ENCODE measurements around the gene TLE4. TPM values are rescaled to one million over a fixed set of nuclear protein-coding genes. Genes with fewer than 3 reads are reported as not detected.

The TLE4 gene
- total RNA-seq, 3 donors from 2014 or later = 25.0 to 47.0 (median 35.1) TPM

DNA sequence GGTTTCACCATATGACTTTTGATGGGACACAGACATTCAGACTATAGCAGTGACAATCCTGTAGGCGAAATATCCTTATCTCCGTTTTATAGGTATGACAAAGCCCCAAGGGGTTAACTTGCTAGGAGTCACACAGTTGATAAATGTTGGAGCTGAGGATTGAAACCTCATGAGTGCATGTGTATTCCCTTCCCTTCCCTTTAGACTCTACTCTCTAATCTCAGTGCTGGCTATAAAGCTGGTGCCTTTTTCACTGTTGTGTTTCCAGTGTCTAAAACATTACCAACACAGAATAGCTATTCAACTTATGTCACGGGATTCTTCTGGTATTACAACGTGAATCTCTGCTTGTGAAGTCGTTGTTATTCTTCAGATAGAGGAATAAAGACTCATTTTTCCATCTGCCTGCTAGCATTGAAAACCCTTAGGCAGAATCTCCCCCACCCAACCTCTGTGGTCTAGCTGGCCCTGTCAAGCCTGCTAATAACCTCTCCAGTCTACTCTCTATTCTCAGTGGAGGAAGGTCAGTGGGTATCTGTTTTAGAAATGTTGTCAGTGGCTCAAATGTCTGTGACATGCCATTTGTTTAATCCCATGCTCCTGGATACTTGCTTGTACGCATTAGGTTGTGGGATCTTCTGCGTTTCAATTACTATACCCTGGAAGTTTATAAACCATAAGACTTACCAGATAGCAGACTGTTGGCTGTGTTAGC is 121.2 kb downstream of the TLE4 start:
- no peaks in the 10 kb centered on the region for H3K9me3 ChIP-seq
- H3K4me1 ChIP-seq = peaks cover 0 to 8% of the 10 kb centered on the region in 2 donors
- intact Hi-C loops (cut with DNase I; ENCODE audit: low total_unique reads) = no loop called here
- TF ChIP-seq POLR2AphosphoS5 (IDR thresholded peaks at IDR 0.05) = no peak
- no peak for TF ChIP-seq POLR2A (IDR thresholded peaks at IDR 0.05)
- TF ChIP-seq, protein P1, sequence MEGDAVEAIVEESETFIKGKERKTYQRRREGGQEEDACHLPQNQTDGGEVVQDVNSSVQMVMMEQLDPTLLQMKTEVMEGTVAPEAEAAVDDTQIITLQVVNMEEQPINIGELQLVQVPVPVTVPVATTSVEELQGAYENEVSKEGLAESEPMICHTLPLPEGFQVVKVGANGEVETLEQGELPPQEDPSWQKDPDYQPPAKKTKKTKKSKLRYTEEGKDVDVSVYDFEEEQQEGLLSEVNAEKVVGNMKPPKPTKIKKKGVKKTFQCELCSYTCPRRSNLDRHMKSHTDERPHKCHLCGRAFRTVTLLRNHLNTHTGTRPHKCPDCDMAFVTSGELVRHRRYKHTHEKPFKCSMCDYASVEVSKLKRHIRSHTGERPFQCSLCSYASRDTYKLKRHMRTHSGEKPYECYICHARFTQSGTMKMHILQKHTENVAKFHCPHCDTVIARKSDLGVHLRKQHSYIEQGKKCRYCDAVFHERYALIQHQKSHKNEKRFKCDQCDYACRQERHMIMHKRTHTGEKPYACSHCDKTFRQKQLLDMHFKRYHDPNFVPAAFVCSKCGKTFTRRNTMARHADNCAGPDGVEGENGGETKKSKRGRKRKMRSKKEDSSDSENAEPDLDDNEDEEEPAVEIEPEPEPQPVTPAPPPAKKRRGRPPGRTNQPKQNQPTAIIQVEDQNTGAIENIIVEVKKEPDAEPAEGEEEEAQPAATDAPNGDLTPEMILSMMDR (IDR thresholded peaks at IDR 0.05) = no peak
- H3K27me3 ChIP-seq = no peaks in the 10 kb centered on the region
- no peak overlapping the region for H3K27ac ChIP-seq
- H3K4me3 ChIP-seq = no peak overlapping the region
- DNase-seq (ENCODE audit: low spot score in 2 of 2) = no peak
- H3K36me3 ChIP-seq = no peaks in the 10 kb centered on the region

DNA sequence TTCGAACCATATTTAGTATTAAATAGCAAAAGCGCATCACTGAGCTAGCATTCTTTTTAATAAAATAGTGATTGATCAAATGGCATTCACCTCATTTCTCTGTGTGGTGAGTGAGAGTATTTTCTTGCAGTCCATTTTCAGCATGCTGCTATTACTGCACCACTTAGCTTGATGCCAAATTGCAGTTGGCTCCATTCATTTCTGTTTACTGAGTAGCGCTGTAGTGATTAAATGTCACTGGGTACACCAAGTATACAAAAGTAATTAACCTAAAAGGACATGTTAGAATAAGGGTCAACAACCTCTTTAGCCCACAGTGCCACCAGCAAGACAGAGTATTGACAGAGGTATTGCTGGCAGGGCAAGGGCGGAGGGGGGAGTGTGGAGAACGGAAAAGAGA is 122.0 kb downstream of the TLE4 start:
- DNase-seq (ENCODE audit: low spot score in 2 of 2) = no peak
- no peak for TF ChIP-seq POLR2A (IDR thresholded peaks at IDR 0.05)
- TF ChIP-seq, protein P1 (IDR thresholded peaks at IDR 0.05) = no peak
- no peak for TF ChIP-seq POLR2AphosphoS5 (IDR thresholded peaks at IDR 0.05)
- intact Hi-C loops (cut with DNase I; ENCODE audit: low total_unique reads) = no loop called here
- Histone ChIP-seq H3K27me3 (no peaks in the 10 kb centered on the region), H3K9me3 (no peaks in the 10 kb centered on the region), H3K4me3 (no peak overlapping the region), H3K27ac (no peak overlapping the region), H3K4me1 (peaks cover 0 to 8% of the 10 kb centered on the region in 2 donors), H3K36me3 (no peaks in the 10 kb centered on the region)

DNA sequence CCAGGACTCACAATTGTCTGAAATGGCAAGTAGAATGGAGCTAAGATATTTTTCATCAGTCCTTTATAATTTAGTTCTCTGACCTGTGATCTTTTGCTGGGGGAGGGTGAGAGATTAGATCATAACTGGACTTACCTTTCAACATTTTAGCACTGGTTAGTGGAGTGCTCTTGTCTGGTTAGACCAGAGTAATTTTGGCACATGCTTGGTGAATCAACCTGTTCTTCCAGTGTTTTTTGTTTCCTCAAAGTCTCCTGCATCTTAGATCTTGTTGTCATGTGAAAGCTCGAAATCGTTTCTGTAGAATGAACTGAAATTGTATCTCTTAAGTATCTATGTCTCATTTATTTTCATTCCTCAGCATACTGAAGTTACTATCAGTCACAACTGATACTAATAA is 122.4 kb downstream of the TLE4 start:
- intact Hi-C loops (cut with DNase I; ENCODE audit: low total_unique reads) = no loop called here
- Histone ChIP-seq H3K36me3 (no peaks in the 10 kb centered on the region), H3K4me1 (peaks cover 0 to 8% of the 10 kb centered on the region in 2 donors), H3K9me3 (no peaks in the 10 kb centered on the region), H3K4me3 (no peak overlapping the region), H3K27me3 (no peaks in the 10 kb centered on the region), H3K27ac (no peak overlapping the region)
- TF ChIP-seq, protein P1 (IDR thresholded peaks at IDR 0.05) = no peak
- no peak for TF ChIP-seq POLR2AphosphoS5 (IDR thresholded peaks at IDR 0.05)
- TF ChIP-seq POLR2A (IDR thresholded peaks at IDR 0.05) = no peak
- no peak for DNase-seq (ENCODE audit: low spot score in 2 of 2)

DNA sequence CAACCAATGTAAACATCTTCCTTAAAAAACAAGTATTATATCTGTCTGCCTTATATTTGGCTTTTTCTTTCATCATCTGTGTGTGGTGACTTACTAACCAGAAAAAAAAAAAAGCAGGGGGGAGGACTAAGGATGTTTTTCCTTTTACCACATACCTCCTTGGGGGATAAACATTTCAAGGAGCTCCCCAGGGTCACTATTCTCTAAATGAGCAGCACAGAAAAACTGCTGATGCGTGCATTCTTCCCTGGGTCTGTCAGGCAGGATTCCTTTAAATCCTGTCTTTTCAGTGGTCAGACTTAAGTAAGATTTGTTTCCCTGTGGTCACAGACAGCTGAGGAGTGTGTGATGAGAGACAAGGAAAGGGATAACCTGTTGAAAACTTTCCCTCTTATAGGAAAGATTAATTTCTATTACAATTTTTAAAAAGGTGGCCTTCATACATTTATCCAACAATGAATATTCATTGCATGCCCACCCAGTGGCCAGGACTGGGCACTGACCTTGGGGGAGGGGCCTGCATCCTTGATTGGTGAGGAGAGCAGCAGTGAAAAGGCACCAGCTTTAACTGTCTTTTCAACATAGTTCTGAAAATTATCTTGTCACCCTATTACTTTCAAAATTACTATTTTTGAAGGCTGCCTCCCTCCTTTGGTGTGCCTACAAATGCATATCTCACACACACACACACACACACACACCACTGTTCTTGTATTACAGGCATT is 123.1 kb downstream of the TLE4 start:
- peaks cover 0 to 8% of the 10 kb centered on the region in 2 donors for H3K4me1 ChIP-seq
- no peaks in the 10 kb centered on the region for H3K9me3 ChIP-seq
- TF ChIP-seq POLR2A (IDR thresholded peaks at IDR 0.05) = no peak
- TF ChIP-seq, protein P1 (IDR thresholded peaks at IDR 0.05) = no peak
- no peak for TF ChIP-seq POLR2AphosphoS5 (IDR thresholded peaks at IDR 0.05)
- no peak overlapping the region for H3K27ac ChIP-seq
- intact Hi-C loops (cut with DNase I; ENCODE audit: low total_unique reads) = no loop called here
- no peaks in the 10 kb centered on the region for H3K27me3 ChIP-seq
- no peak for DNase-seq (ENCODE audit: low spot score in 2 of 2)
- no peak overlapping the region for H3K4me3 ChIP-seq
- no peaks in the 10 kb centered on the region for H3K36me3 ChIP-seq

DNA sequence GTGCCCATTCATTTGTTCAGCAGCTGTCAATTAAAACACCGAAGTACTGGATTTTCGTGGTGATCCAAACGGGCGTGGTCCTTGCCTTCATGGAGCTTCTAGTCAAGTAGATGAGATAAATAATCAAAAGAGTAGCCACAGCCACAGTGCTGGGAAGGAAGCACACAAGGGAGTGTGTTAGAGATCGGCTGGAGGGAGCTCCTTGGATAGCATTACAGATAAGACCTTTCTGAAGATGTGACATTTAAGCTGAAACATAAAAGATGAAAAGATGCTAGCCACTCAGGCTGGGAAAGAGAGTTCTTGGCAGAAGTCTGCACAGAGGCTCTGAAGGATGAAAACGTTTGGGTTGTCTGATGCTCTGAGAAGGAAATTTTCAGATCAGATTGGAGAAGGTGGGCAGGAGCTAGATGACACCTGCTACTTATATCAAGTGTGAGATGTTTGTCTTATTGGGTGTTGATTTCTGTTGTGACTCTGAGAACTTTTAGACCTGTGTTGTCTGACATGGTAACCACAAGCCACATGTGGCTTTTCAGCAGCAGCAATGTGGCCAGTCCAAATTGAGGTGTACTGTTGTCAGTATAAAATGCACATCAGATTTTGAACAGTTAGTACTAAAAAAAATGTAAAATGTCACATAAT is 123.9 kb downstream of the TLE4 start:
- DNase-seq (ENCODE audit: low spot score in 2 of 2) = no peak
- H3K27me3 ChIP-seq = no peaks in the 10 kb centered on the region
- intact Hi-C loops (cut with DNase I; ENCODE audit: low total_unique reads) = no loop called here

More for the DNA sequence above, 123.9 kb downstream of the TLE4 start:
- H3K9me3 ChIP-seq = no peaks in the 10 kb centered on the region
- H3K4me1 ChIP-seq = peaks cover 0 to 8% of the 10 kb centered on the region in 2 donors
- no peaks in the 10 kb centered on the region for H3K36me3 ChIP-seq
- H3K27ac ChIP-seq = no peak overlapping the region
- TF ChIP-seq POLR2AphosphoS5 (IDR thresholded peaks at IDR 0.05) = no peak
- TF ChIP-seq POLR2A (IDR thresholded peaks at IDR 0.05) = no peak
- TF ChIP-seq, protein P1 (IDR thresholded peaks at IDR 0.05) = no peak
- H3K4me3 ChIP-seq = no peak overlapping the region

Measured in breast epithelium (tissue), 4 donors.